GM12872 (cell line): Measurements from ENCODE around the gene IL1F10.

Source experiments
- TF ChIP-seq, protein P1 (sequence below): IDR thresholded peaks from 3 replicates; pipeline ENCODE4 v1.5.1; 2011; ENCODE audit warnings: low read depth, mild to moderate bottlenecking, low read length, moderate library complexity; ENCODE audit not compliant: insufficient read depth

The IL1F10 gene

DNA sequence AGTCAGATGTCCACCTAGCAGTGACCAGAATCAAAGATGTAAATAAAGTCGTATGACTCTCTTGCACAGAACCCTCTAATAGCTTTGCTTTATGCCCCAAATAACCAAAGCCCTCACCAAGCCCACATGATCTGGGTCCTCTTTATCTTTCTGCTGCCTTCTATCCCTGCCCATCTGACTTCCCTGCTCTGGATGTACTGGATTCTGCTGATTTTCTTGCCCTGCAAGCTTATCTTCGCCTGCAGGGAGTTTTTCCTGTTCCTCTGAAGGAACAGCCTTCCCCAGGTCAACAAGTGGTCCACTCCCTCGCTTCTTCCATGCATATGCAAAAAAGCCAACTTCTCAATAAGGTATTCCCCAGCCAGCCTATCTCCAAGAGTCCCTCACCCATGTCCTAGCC, 33.8 kb upstream of the IL1F10 start:
- TF ChIP-seq, protein P1, sequence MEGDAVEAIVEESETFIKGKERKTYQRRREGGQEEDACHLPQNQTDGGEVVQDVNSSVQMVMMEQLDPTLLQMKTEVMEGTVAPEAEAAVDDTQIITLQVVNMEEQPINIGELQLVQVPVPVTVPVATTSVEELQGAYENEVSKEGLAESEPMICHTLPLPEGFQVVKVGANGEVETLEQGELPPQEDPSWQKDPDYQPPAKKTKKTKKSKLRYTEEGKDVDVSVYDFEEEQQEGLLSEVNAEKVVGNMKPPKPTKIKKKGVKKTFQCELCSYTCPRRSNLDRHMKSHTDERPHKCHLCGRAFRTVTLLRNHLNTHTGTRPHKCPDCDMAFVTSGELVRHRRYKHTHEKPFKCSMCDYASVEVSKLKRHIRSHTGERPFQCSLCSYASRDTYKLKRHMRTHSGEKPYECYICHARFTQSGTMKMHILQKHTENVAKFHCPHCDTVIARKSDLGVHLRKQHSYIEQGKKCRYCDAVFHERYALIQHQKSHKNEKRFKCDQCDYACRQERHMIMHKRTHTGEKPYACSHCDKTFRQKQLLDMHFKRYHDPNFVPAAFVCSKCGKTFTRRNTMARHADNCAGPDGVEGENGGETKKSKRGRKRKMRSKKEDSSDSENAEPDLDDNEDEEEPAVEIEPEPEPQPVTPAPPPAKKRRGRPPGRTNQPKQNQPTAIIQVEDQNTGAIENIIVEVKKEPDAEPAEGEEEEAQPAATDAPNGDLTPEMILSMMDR: no peak

- TF ChIP-seq, protein P1: no peak
These were observed 31.0 kb upstream of the IL1F10 start for GRCh38 chr2:113036763-113037162.

DNA sequence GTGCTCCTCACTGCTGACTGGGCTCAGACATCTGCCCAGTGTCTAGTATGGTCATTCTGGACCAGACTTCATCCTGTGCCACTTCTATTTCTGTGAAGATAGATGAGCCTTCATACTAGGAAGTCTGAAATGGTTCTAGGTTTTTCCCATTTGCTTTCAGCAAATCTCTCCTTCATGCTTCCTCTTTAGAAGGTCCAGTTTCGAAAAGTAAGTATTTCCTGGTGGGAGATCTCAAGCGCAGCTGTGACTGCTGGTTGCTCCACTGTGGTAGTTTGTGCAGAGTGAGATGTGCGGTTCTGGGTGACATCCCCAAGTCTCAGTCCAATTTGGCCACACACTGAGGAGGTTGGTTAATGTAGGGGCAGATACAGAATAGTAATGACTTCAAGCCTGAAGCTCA, 29.5 kb upstream of the IL1F10 start:
- TF ChIP-seq, protein P1: no peak

GRCh38 chr2:113039158-113039557, 28.6 kb upstream of the IL1F10 start:
- TF ChIP-seq, protein P1: no peak

GRCh38 chr2:113039719-113040118, 28.1 kb upstream of the IL1F10 start:
- TF ChIP-seq, protein P1: no peak

DNA sequence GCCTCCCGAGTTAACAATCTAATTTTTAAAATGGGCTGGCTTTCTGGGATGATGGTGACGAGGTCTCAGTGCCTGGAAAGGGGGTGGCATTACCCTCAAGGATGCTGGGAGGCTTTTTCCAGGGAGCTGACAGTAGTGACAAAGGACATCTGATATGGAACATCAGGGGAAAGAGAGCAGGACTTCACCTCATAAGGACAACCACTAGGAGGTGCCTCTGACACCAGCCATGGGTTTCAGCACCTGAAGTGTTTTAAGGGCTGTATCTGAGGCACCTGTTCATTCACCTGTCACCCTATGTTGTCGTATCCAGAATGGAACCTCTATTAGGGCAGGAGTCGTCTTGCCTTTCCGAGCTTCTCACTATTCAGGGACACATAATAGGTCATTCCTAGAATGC, 25.9 kb upstream of the IL1F10 start:
- TF ChIP-seq, protein P1: peak; percentile 42; the same call in 2 of the 3 replicates

GRCh38 chr2:113046465-113046864, 21.3 kb upstream of the IL1F10 start:
- TF ChIP-seq, protein P1: no peak
